HG02981 (cell line): ENCODE measurements around the gene REM2.
A peak's percentile ranks its signal among the peaks of the same experiment; 100 is the strongest.

ENCODE experiments used
- ATAC-seq: cut with Tn5 transposase; IDR thresholded peaks from one replicate; pipeline ENCODE4 v1.9.1; 2021; ENCODE audit warnings: mild to moderate bottlenecking, moderate library complexity; ENCODE audit not compliant: unreplicated experiment

The REM2 gene

GRCh38 chr14:22872033-22872832 is 10.8 kb upstream of the REM2 start:
- ATAC-seq, result peak; percentile 10

DNA sequence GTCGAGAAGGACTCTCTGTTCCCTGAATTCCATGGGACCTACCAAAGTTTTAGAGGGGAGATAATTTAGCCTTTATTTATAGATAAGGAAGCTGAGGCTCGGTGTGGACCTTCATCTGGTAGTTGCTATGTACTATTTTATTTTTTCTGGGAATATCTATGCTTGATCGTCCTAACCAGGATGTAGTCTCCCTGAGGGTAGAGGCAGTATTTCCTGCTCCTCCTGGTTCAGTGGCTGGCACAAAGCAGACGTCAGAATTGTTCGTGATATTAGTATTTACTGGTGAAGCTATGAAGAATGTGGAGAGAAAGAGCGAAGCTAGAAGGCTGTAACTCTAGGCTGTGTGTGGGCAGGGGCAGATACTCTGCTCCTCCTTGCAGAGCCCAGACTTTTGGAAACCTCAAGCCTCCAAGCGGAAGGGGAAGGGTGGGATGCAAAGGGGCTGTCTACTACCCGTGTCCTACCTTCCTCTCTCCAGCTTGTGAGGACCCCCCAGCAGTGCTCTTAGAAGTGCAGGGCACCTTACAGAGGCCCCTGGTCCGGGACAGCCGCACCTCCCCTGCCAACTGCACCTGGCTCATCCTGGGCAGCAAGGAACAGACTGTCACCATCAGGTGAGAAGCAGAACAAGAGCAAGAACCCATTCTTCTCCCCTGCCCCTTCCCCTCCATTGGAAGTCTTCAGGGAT is 10.0 kb upstream of the REM2 start:
- ATAC-seq, result no peak

DNA sequence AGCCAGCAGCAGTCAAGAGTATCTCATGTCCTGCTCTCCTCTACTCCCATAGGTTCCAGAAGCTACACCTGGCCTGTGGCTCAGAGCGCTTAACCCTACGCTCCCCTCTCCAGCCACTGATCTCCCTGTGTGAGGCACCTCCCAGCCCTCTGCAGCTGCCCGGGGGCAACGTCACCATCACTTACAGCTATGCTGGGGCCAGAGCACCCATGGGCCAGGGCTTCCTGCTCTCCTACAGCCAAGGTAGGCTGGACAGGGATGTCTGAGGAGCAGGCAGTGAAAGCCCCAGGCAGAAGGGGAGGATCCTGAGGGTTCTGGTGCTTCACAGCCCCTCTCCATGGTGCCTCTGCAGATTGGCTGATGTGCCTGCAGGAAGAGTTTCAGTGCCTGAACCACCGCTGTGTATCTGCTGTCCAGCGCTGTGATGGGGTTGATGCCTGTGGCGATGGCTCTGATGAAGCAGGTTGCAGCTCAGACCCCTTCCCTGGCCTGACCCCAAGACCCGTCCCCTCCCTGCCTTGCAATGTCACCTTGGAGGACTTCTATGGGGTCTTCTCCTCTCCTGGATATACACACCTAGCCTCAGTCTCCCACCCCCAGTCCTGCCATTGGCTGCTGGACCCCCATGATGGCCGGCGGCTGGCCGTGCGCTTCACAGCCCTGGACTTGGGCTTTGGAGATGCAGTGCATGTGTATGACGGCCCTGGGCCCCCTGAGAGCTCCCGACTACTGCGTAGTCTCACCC is 7.8 kb upstream of the REM2 start:
- no peak for ATAC-seq

GRCh38 chr14:22875748-22876319 is 7.2 kb upstream of the REM2 start:
- ATAC-seq, result no peak

GRCh38 chr14:22877000-22877501 is 6.0 kb upstream of the REM2 start:
- no peak for ATAC-seq

DNA sequence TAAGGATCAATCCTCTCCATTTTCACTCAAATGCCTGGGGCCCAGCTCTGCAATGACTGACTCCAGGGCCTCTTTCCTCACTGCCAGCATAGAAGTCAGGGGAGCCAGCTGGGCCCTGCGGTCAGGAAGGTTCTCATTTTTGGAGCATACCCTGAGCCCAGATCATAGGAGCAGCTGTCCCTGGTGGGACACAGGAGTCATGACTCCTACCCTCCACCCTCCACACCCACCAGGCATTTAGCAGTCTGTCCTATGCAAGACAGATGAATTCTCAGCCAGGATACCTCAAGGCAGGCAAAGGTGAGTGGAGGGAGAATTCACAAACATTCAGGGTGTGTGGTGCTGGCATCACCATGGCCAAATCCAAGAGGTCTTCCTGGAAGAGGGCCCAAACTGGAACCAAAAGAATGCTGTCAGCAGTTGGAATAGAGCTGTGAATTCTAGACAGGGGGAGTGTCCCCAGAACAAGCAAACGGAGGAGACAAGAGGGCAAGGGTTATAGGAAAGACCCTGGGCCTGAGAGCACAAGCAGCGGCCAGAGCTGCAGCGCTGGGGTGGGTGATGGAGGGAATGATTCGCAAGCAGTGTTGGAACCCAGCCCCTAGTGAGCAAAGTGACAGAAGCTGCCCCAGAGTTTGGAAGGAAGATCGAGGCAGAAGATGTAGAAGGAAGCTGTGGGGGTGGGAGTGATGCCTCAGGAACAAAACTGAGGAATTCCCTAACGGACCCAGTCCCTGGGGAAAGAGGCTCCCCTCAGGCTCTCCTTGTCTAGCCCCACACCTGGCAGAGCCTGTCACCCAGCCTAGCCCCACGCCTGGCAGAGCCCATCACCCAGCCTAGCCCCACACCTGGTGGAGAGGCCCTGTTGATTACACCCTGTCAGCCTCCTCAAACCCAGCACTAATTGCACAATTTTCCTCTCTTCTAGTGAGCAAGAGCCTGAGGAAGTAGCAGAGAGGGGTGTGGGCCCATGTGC is 4.5 kb upstream of the REM2 start:
- no peak for ATAC-seq

DNA sequence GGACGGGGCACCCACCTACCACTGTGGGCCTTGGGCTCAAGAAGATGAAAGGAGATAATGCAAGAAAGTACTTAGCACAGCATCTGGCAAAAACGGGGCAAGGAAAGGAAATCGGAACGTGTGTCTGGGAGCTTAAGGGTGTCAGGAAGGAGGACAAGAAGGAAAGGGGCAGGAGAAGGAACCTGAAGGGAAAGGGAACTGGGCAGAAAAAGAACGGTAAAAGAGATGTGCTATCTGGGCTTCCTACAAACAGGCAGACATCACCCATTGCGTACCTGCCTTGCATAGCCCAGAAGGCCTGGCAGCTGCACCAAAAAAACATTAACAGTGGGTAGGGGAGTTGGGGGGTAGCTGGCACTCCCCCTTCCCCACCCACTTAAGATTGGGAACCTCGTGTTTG is 958 bp upstream of the REM2 start:
- ATAC-seq, result no peak

- ATAC-seq, result no peak
Observed at GRCh38 chr14:22882529-22883172, 371 bp upstream of the REM2 start.

DNA sequence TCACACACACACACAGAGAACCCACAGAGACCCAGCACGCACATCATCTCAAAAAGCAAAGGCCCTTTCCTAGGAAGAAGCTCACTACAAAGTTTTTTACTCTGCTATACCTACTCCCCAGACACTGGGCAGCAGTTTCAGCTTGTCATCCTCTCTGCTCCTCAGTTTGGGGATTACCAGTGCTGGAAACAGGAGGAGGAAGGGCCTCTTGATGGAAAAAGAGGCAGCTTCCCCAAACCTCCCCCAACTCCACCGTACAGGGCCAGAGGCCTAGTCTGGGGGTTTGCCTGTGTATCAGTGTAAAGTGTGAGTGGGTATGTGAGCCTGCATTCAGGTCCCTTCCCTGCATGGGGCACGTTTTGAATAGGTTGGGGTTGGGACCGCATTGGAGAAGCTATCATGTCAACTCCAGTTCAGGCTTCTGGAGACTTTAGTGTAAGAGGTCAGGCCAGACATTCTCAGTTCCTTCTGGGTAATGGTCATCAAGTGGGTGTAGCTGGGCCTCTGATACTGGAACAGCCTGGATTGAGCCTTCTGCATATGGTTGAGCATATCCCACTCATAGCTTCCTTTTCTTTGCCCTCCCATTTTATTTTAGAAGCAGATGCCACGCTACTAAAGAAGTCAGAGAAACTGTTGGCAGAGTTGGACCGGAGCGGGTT is 1.2 kb downstream of the REM2 start:
- ATAC-seq, result no peak

DNA sequence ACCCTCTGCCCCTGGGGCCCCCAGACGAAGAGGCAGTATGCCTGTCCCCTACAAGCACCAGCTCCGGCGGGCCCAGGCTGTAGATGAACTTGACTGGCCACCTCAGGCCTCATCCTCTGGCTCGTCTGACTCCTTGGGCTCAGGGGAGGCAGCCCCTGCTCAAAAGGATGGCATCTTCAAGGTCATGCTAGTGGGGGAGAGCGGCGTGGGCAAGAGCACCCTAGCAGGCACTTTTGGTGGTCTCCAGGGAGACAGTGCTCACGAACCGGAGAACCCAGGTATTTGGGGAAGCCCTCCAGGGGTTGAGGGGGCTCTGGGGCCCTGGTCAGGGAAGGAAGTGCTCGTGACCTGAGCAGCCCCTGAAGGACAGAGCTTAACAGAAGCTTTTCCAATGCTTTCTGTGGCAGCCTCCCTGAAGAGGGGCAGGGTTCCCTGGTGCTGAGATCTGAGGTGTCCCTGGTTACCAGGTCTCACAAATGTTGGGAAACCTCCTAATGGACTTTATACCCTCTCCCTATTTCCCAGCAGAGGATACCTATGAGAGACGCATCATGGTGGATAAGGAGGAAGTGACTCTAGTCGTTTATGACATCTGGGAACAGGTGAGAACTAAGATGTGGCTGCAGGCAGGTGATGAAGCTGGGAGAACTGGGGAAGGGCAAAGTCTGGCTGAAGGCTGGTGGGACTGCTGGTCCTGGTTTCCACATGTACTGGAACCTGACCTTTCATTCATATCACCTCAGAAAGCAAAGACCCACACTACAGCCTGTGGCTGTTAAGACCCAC is 1.9 kb downstream of the REM2 start:
- no peak for ATAC-seq

DNA sequence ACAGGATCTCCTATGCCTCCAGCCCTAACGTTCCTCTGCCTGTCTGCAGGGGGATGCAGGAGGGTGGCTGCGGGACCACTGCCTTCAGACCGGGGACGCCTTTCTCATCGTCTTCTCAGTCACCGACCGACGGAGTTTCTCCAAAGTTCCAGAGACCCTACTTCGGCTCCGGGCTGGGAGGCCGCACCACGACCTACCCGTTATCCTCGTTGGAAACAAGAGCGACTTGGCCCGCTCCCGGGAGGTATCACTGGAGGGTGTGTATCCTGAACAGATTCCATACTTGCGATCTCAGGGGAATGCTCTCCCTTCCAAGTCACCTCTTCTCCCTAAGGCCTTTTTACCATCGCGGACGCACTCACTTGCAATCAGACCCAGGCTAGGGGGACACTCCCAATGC is 3.0 kb downstream of the REM2 start:
- no peak for ATAC-seq

- ATAC-seq, result peak; percentile 43
Observed at GRCh38 chr14:22886500-22887259, 3.7 kb downstream of the REM2 start.

- ATAC-seq, result peak; percentile 36
Observed at GRCh38 chr14:22887260-22887989, 4.4 kb downstream of the REM2 start.

GRCh38 chr14:22887990-22888378 is 5.0 kb downstream of the REM2 start:
- ATAC-seq, result peak; percentile 43

DNA sequence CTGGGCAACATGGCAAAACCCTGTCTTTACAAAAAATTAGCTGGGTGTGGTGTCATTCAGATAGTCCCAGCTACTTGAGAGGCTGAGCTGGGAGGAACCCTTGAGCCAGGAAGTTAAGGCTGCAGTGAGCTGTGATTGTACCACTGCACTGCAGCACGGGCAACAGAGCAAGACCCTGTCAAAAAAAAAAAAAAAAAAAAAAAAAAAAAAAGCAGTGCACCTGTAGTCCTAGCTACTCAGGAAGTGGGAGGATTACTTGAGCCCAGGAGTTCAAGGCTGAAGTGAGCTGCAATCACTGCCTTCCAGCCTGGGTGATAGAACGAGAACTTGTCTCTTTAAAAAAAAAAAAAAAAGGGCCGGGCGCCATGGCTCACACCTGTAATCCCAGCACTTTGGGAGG is 5.6 kb downstream of the REM2 start:
- no peak for ATAC-seq

GRCh38 chr14:22890416-22890815 is 7.4 kb downstream of the REM2 start:
- ATAC-seq, result no peak

DNA sequence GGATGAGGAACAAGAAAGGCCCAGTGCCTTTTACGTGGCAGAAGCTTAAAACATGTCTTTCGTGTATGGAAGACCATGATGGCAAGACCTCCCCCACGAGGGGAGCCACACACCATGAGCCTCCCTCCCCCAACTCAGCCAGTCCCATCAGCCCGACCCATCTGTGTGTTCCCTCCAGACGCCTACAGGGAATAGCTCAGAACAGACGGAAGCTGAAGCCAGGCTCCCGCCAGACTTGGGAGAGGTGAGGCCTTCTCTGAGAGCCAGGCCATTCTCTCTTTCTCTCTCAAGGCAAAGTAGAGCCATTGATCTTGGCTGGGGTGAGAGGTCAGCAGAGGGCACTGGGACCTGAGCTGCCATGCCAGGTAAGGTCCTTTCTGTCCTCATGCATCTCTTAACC is 9.5 kb downstream of the REM2 start:
- no peak for ATAC-seq
